Activated naive CD8-positive, alpha-beta T cell treated with anti-CD3 and anti-CD28 coated beads, Interleukin-2, amount 50 U/mL, for 24 hours (primary cell): ENCODE measurements around the gene KRT35.
"Not testable (repeated sequence)": the region's sequence is repeated elsewhere in the genome, so short reads cannot be mapped to it uniquely, and the experiment has no call there.

Experiments
- ATAC-seq: fragments of 150-1000 bp; cut with Tn5 transposase; one replicate; pipeline ENCODE4 v1.10.0; 2021
- DNase-seq: peaks from one replicate; pipeline ENCODE4 v3.0.0; 2021
- H3K27ac Mint-ChIP-seq: one replicate; pipeline ENCODE4 v1.8.0; 2021; ENCODE audit warnings: mild to moderate bottlenecking, mixed read lengths
- H3K27me3 Mint-ChIP-seq: one replicate; pipeline ENCODE4 v1.8.0; 2021; ENCODE audit warnings: mixed read lengths
- H3K36me3 Mint-ChIP-seq: one replicate; pipeline ENCODE4 v1.8.0; 2021; ENCODE audit warnings: low read depth, mixed read lengths
- H3K4me1 Mint-ChIP-seq: one replicate; pipeline ENCODE4 v1.8.0; 2021; ENCODE audit warnings: mixed read lengths
- H3K4me3 Mint-ChIP-seq: one replicate; pipeline ENCODE4 v1.8.0; 2021; ENCODE audit warnings: mild to moderate bottlenecking, moderate library complexity, mixed read lengths
- H3K9me3 Mint-ChIP-seq: one replicate; pipeline ENCODE4 v1.8.0; 2021; ENCODE audit warnings: mixed read lengths

KRT35 gene

GRCh38 chr17:41439375-41439774 is 41.6 kb downstream of the KRT35 start:
- Mint-ChIP-seq H3K36me3 (no peaks in the 10 kb centered on the region), H3K9me3 (no peaks in the 10 kb centered on the region), H3K4me1 (no peaks in the 10 kb centered on the region), H3K27me3 (peaks cover 4% of the 10 kb centered on the region), H3K4me3 (no peak overlapping the region), H3K27ac (no peak overlapping the region)
- ATAC-seq (no peak), DNase-seq (no peak)

- Mint-ChIP-seq H3K27me3 (no peaks in the 10 kb centered on the region), H3K4me1 (no peaks in the 10 kb centered on the region), H3K4me3 (no peak overlapping the region), H3K27ac (no peak overlapping the region), H3K9me3 (no peaks in the 10 kb centered on the region), H3K36me3 (no peaks in the 10 kb centered on the region)
- ATAC-seq (no peak), DNase-seq (no peak)
These were observed 43.2 kb downstream of the KRT35 start for GRCh38 chr17:41437769-41438168.

GRCh38 chr17:41437254-41437653 is 43.7 kb downstream of the KRT35 start:
- Mint-ChIP-seq H3K27ac (no peak overlapping the region), H3K36me3 (no peaks in the 10 kb centered on the region), H3K4me1 (no peaks in the 10 kb centered on the region), H3K9me3 (no peaks in the 10 kb centered on the region), H3K4me3 (no peak overlapping the region), H3K27me3 (no peaks in the 10 kb centered on the region)
- no peak for DNase-seq
- no peak for ATAC-seq

- Mint-ChIP-seq H3K36me3 (no peaks in the 10 kb centered on the region), H3K4me3 (no peak overlapping the region), H3K27ac (no peak overlapping the region), H3K9me3 (no peaks in the 10 kb centered on the region), H3K27me3 (no peaks in the 10 kb centered on the region), H3K4me1 (no peaks in the 10 kb centered on the region)
- ATAC-seq (no peak), DNase-seq (no peak)
These were observed 46.5 kb downstream of the KRT35 start for GRCh38 chr17:41434415-41434814.

- Mint-ChIP-seq H3K36me3 (no peaks in the 10 kb centered on the region), H3K9me3 (no peaks in the 10 kb centered on the region), H3K4me3 (no peak overlapping the region), H3K4me1 (no peaks in the 10 kb centered on the region), H3K27me3 (no peaks in the 10 kb centered on the region), H3K27ac (no peak overlapping the region)
- DNase-seq = no peak
- ATAC-seq = no peak
These were observed 46.9 kb downstream of the KRT35 start for GRCh38 chr17:41434005-41434404.

- Mint-ChIP-seq H3K36me3 (no peaks in the 10 kb centered on the region), H3K9me3 (no peaks in the 10 kb centered on the region), H3K4me1 (no peaks in the 10 kb centered on the region), H3K27me3 (no peaks in the 10 kb centered on the region), H3K4me3 (no peak overlapping the region), H3K27ac (no peak overlapping the region)
- DNase-seq (no peak), ATAC-seq (no peak)
These were observed 47.4 kb downstream of the KRT35 start for GRCh38 chr17:41433586-41433985.

- not testable (repeated sequence) for H3K27ac Mint-ChIP-seq, H3K27me3 Mint-ChIP-seq, ATAC-seq
These were observed 50.6 kb downstream of the KRT35 start for GRCh38 chr17:41430376-41430775.

GRCh38 chr17:41429667-41430066 is 51.3 kb downstream of the KRT35 start:
- Mint-ChIP-seq H3K9me3 (no peaks in the 10 kb centered on the region), H3K36me3 (no peaks in the 10 kb centered on the region), H3K27ac (no peak overlapping the region), H3K4me3 (no peak overlapping the region), H3K27me3 (no peaks in the 10 kb centered on the region), H3K4me1 (no peaks in the 10 kb centered on the region)
- DNase-seq (no peak), ATAC-seq (no peak)

More at GRCh38 chr17:41430376-41430775, 50.6 kb downstream of the KRT35 start:
- H3K4me3 Mint-ChIP-seq, H3K9me3 Mint-ChIP-seq, H3K4me1 Mint-ChIP-seq, H3K36me3 Mint-ChIP-seq, DNase-seq: not testable (repeated sequence)

GRCh38 chr17:41428591-41429291 is 52.2 kb downstream of the KRT35 start:
- no peaks in the 10 kb centered on the region for H3K4me1 Mint-ChIP-seq
- no peaks in the 10 kb centered on the region for H3K36me3 Mint-ChIP-seq
- no peak for ATAC-seq
- no peak overlapping the region for H3K27ac Mint-ChIP-seq
- H3K4me3 Mint-ChIP-seq = no peak overlapping the region
- H3K9me3 Mint-ChIP-seq = no peaks in the 10 kb centered on the region
- DNase-seq = no peak
- no peaks in the 10 kb centered on the region for H3K27me3 Mint-ChIP-seq
